SKM-1 (cell line): Measurements from ENCODE around the gene SDCCAG8.

Experiments
- DNase-seq: peaks from one replicate; lab custom pipeline; 2025; ENCODE audit not compliant: unreplicated experiment; lab: John Stamatoyannopoulos, UW

SDCCAG8 gene

GRCh38 chr1:243497939-243498681 lies 242.3 kb downstream of the SDCCAG8 start:
- DNase-seq: no peak

GRCh38 chr1:243499248-243499647 lies 243.4 kb downstream of the SDCCAG8 start:
- no peak for DNase-seq

GRCh38 chr1:243499711-243500110 lies 243.9 kb downstream of the SDCCAG8 start:
- DNase-seq: no peak

GRCh38 chr1:243500512-243500911 lies 244.7 kb downstream of the SDCCAG8 start:
- DNase-seq: no peak

- DNase-seq: no peak
Observed at GRCh38 chr1:243501002-243501401, 245.2 kb downstream of the SDCCAG8 start.

- no peak for DNase-seq
Observed at GRCh38 chr1:243503155-243503554, 247.3 kb downstream of the SDCCAG8 start.

- no peak for DNase-seq
Observed at GRCh38 chr1:243505986-243506689, 250.3 kb downstream of the SDCCAG8 start.

- no peak for DNase-seq
Observed at GRCh38 chr1:243507001-243507671, 251.3 kb downstream of the SDCCAG8 start.

GRCh38 chr1:243507672-243508302 lies 251.9 kb downstream of the SDCCAG8 start:
- no peak for DNase-seq

- no peak for DNase-seq
Observed at GRCh38 chr1:243508303-243508713, 252.5 kb downstream of the SDCCAG8 start.

GRCh38 chr1:243508943-243509342 lies 253.1 kb downstream of the SDCCAG8 start:
- DNase-seq: no peak

GRCh38 chr1:243510928-243511327 lies 255.1 kb downstream of the SDCCAG8 start:
- no peak for DNase-seq

GRCh38 chr1:243513726-243514491 lies 258.1 kb downstream of the SDCCAG8 start:
- DNase-seq: no peak

GRCh38 chr1:243514927-243515326 lies 259.1 kb downstream of the SDCCAG8 start:
- DNase-seq: no peak

- DNase-seq: no peak
Observed at GRCh38 chr1:243520831-243521230, 265.0 kb downstream of the SDCCAG8 start.

GRCh38 chr1:243523766-243524165 lies 267.9 kb downstream of the SDCCAG8 start:
- no peak for DNase-seq

- DNase-seq: no peak
Observed at GRCh38 chr1:243525085-243525487, 269.2 kb downstream of the SDCCAG8 start.

GRCh38 chr1:243526180-243526579 lies 270.3 kb downstream of the SDCCAG8 start:
- DNase-seq: no peak

GRCh38 chr1:243528459-243529121 lies 272.7 kb downstream of the SDCCAG8 start:
- no peak for DNase-seq

- no peak for DNase-seq
Observed at GRCh38 chr1:243529512-243529911, 273.7 kb downstream of the SDCCAG8 start.
